Calu3 (cell line): ENCODE measurements around the gene GRIFIN. TPM values are rescaled to one million over a fixed set of nuclear protein-coding genes. Genes with fewer than 3 reads are reported as not detected.

Experiments used
- BruUV-seq: library from RNA; stranded (reverse); fragments of 400-500 nt; replicated peaks from 2 replicates; lab custom pipeline; 2021; lab: Mats Ljungman, UMichigan
- CTCF ChIA-PET: fragments of 300-600 bp; sonication (Branson Sonifier 250); formaldehyde crosslinking; loops from one replicate; lab custom pipeline; 2022; ENCODE audit warnings: antibody characterized with exemption; lab: Charles Lee
- DNase-seq: peaks from one replicate; pipeline ENCODE4 v3.0.0; 2022
- H3K27ac Mint-ChIP-seq: one replicate; pipeline ENCODE4 v1.8.0; 2022; ENCODE audit warnings: mixed read lengths; ENCODE audit not compliant: unreplicated experiment
- H3K27me3 Mint-ChIP-seq: one replicate; pipeline ENCODE4 v1.8.0; 2022; ENCODE audit warnings: mixed read lengths; ENCODE audit not compliant: unreplicated experiment
- H3K36me3 Mint-ChIP-seq: one replicate; pipeline ENCODE4 v1.8.0; 2022; ENCODE audit warnings: mild to moderate bottlenecking, moderate library complexity, mixed read lengths; ENCODE audit not compliant: insufficient read depth, unreplicated experiment
- H3K4me1 Mint-ChIP-seq: one replicate; pipeline ENCODE4 v1.8.0; 2022; ENCODE audit warnings: mild to moderate bottlenecking, low read depth, mixed read lengths; ENCODE audit not compliant: unreplicated experiment
- H3K4me3 Mint-ChIP-seq: one replicate; pipeline ENCODE4 v1.8.0; 2022; ENCODE audit warnings: mild to moderate bottlenecking, low read depth, moderate library complexity, mixed read lengths; ENCODE audit not compliant: unreplicated experiment
- H3K9me3 Mint-ChIP-seq: one replicate; pipeline ENCODE4 v1.8.0; 2022; ENCODE audit warnings: low read depth, mixed read lengths; ENCODE audit not compliant: unreplicated experiment
- intact Hi-C: fragments of 100-400 bp; cut with micrococcal nuclease; formaldehyde crosslinking; loops from one replicate; pipeline ENCODE4 v1.10.0; 2022; ENCODE audit not compliant: unreplicated experiment
- total RNA-seq: library from RNA; stranded (reverse); gene quantifications from 2 replicates; pipeline ENCODE4 v1.2.3, GENCODE V29; 2022
- TF ChIP-seq, protein P1 (sequence below): fragments of 200-600 bp; IDR thresholded peaks from one replicate; pipeline ENCODE4 v1.8.0; 2022; ENCODE audit warnings: antibody characterized with exemption; ENCODE audit not compliant: unreplicated experiment

Gene GRIFIN
- total RNA-seq, 1 experiment from 2014 or later = not detected

DNA sequence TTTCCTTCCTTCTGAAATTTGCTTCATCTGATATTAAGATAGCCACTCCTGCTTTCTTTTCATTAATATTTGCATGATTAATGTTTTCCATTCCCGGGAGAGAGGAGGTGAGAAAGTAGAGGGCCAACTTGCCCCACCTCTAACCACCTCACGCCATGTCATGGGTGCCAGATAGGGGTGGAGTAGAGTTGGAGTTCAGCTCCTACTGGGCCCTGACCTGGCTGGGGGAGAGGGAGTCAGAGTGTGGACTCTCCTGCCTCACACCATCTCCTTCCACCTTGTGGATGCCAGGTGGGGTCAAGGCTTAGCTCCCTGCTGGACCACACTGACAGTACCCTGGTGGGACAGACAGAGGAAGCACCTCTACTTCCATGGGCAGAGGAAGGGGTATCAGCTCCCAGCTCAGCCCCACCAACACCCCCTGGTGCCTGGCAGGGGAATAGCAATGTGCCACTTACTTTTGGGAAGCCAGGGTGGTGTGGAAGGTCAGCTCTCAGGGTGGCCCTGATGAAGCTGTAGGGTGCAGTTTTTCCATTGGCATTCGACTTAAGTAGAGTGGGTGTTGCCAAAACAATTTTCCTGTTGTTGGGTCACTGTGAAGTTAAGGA, 44.8 kb downstream of the GRIFIN start:
- H3K27ac Mint-ChIP-seq = no peak overlapping the region
- H3K9me3 Mint-ChIP-seq = peaks cover 4% of the 10 kb centered on the region
- intact Hi-C loops = no loop called here
- H3K4me3 Mint-ChIP-seq = no peak overlapping the region
- TF ChIP-seq, protein P1, sequence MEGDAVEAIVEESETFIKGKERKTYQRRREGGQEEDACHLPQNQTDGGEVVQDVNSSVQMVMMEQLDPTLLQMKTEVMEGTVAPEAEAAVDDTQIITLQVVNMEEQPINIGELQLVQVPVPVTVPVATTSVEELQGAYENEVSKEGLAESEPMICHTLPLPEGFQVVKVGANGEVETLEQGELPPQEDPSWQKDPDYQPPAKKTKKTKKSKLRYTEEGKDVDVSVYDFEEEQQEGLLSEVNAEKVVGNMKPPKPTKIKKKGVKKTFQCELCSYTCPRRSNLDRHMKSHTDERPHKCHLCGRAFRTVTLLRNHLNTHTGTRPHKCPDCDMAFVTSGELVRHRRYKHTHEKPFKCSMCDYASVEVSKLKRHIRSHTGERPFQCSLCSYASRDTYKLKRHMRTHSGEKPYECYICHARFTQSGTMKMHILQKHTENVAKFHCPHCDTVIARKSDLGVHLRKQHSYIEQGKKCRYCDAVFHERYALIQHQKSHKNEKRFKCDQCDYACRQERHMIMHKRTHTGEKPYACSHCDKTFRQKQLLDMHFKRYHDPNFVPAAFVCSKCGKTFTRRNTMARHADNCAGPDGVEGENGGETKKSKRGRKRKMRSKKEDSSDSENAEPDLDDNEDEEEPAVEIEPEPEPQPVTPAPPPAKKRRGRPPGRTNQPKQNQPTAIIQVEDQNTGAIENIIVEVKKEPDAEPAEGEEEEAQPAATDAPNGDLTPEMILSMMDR = peak; percentile 75
- H3K36me3 Mint-ChIP-seq = no peaks in the 10 kb centered on the region
- CTCF ChIA-PET = no interaction called here
- BruUV-seq = no TSS peak
- no peaks in the 10 kb centered on the region for H3K4me1 Mint-ChIP-seq
- no peaks in the 10 kb centered on the region for H3K27me3 Mint-ChIP-seq
- peak; percentile 50 for DNase-seq

GRCh38 chr7:2425749-2426148, 50.4 kb downstream of the GRIFIN start:
- DNase-seq = no peak
- H3K36me3 Mint-ChIP-seq = no peaks in the 10 kb centered on the region
- TF ChIP-seq, protein P1 = no peak
- H3K27me3 Mint-ChIP-seq = no peaks in the 10 kb centered on the region
- no peaks in the 10 kb centered on the region for H3K9me3 Mint-ChIP-seq
- intact Hi-C loops = no loop called here
- CTCF ChIA-PET = interaction anchor here (0.7 to 1.7 kb wide), 3 partner anchors 9 to 284 kb away, joined by 3 to 6 read pairs (median 4); no protein-coding TSS in a partner anchor
- H3K4me3 Mint-ChIP-seq = no peak overlapping the region
- BruUV-seq = no TSS peak
- H3K27ac Mint-ChIP-seq = no peak overlapping the region
- no peaks in the 10 kb centered on the region for H3K4me1 Mint-ChIP-seq

Other genes with a start within 250 kb of the GRIFIN start
- 85.2 and 86.0 TPM in 2 replicates for gene MAD1L1, start 243.5 kb downstream of the GRIFIN start, total RNA-seq
- gene MRM2, start 234.2 kb downstream of the GRIFIN start, total RNA-seq = 60.1 and 64.3 TPM in 2 replicates
- gene NUDT1, start 234.2 kb downstream of the GRIFIN start, total RNA-seq = 52.2 and 65.6 TPM in 2 replicates
- 57.0 and 70.3 TPM in 2 replicates for gene SNX8, start 162.0 kb downstream of the GRIFIN start, total RNA-seq
- 333 and 347 TPM in 2 replicates for gene EIF3B, start 121.6 kb downstream of the GRIFIN start, total RNA-seq
- gene CHST12, start 72.8 kb downstream of the GRIFIN start, total RNA-seq = 19.9 and 21.2 TPM in 2 replicates
- gene LFNG, start 43.4 kb upstream of the GRIFIN start, total RNA-seq = 46.8 and 59.1 TPM in 2 replicates
- gene BRAT1, start 79.1 kb upstream of the GRIFIN start, total RNA-seq = 56.2 and 59.6 TPM in 2 replicates
- 94.8 and 96.4 TPM in 2 replicates for gene IQCE, start 82.6 kb upstream of the GRIFIN start, total RNA-seq
- 167 and 187 TPM in 2 replicates for gene TTYH3, start 155.6 kb upstream of the GRIFIN start, total RNA-seq
- 0.12 and 0.44 TPM in 2 replicates for gene AMZ1, start 211.8 kb upstream of the GRIFIN start, total RNA-seq